Head of caudate nucleus (tissue), 42 donors: ENCODE data around the gene EEPD1.
"Not testable (repeated sequence)": the region's sequence is repeated elsewhere in the genome, so short reads cannot be mapped to it uniquely, and the experiment has no call there.

Source experiments
- DNase-seq, 42 donors: peaks; one replicate each; pipeline versions ENCODE4 v3.0.0 to v3.0.0-alpha.2; 2020 to 2021; ENCODE audit warnings: mixed read lengths in 7 of 42
- intact Hi-C: fragments of 100-400 bp; cut with DNase I; formaldehyde crosslinking; loops from one replicate; pipeline ENCODE4 v1.15.0; 2022

Gene EEPD1

GRCh38 chr7:36227223-36227622, 74.2 kb downstream of the EEPD1 start:
- intact Hi-C loops, result no loop called here
- no peak for DNase-seq

GRCh38 chr7:36228039-36228438, 75.0 kb downstream of the EEPD1 start:
- no peak for DNase-seq
- intact Hi-C loops, result no loop called here

GRCh38 chr7:36231406-36231805, 78.4 kb downstream of the EEPD1 start:
- intact Hi-C loops, result no loop called here
- DNase-seq, result peak in 1 of 42 donors; percentile 39

- intact Hi-C loops, result no loop called here
- DNase-seq, result no peak
Measured at GRCh38 chr7:36232555-36232954, 79.5 kb downstream of the EEPD1 start.

- intact Hi-C loops, result no loop called here
- no peak for DNase-seq
Measured at GRCh38 chr7:36232971-36233550, 80.0 kb downstream of the EEPD1 start.

- intact Hi-C loops, result no loop called here
- no peak for DNase-seq
Measured at GRCh38 chr7:36236073-36236472, 83.0 kb downstream of the EEPD1 start.

- no peak for DNase-seq
- intact Hi-C loops, result no loop called here
Measured at GRCh38 chr7:36238138-36238537, 85.1 kb downstream of the EEPD1 start.

- DNase-seq, intact Hi-C loops: not testable (repeated sequence)
Measured at GRCh38 chr7:36243356-36243755, 90.3 kb downstream of the EEPD1 start.

- DNase-seq, intact Hi-C loops: not testable (repeated sequence)
Measured at GRCh38 chr7:36244001-36244400, 90.9 kb downstream of the EEPD1 start.

- no peak for DNase-seq
- intact Hi-C loops, result no loop called here
Measured at GRCh38 chr7:36244429-36244828, 91.4 kb downstream of the EEPD1 start.

- intact Hi-C loops, result no loop called here
- DNase-seq, result no peak
Measured at GRCh38 chr7:36245684-36246299, 92.7 kb downstream of the EEPD1 start.

GRCh38 chr7:36249091-36249490, 96.0 kb downstream of the EEPD1 start:
- DNase-seq, result no peak
- intact Hi-C loops, result no loop called here

- intact Hi-C loops, result no loop called here
- DNase-seq, result no peak
Measured at GRCh38 chr7:36253699-36254098, 100.6 kb downstream of the EEPD1 start.

- intact Hi-C loops, result not testable (repeated sequence)
- DNase-seq, result peak in 39 of 42 donors; percentile 32 to 87 (median 64)
Measured at GRCh38 chr7:36258510-36259259, 105.6 kb downstream of the EEPD1 start.

GRCh38 chr7:36260481-36260880, 107.4 kb downstream of the EEPD1 start:
- intact Hi-C loops, result no loop called here
- DNase-seq, result no peak

- intact Hi-C loops, result no loop called here
- no peak for DNase-seq
Measured at GRCh38 chr7:36261019-36261754, 108.1 kb downstream of the EEPD1 start.

- intact Hi-C loops, result no loop called here
- peak in 1 of 42 donors; percentile 28 for DNase-seq
Measured at GRCh38 chr7:36262309-36263094, 109.4 kb downstream of the EEPD1 start.

- DNase-seq, result peak in 1 of 42 donors; percentile 31
- intact Hi-C loops, result no loop called here
Measured at GRCh38 chr7:36263095-36263484, 110.0 kb downstream of the EEPD1 start.
